ENCODE data around the gene ZBTB5. TPM values are rescaled to one million over a fixed set of nuclear protein-coding genes. Genes with fewer than 3 reads are reported as not detected.

The ZBTB5 gene
- total and polyA plus RNA-seq, 2 of the 13 experiments (the other 11 are each of a cell fraction or from before 2014, with no cell fraction given), result 12.5 to 20.5 TPM

- TF ChIP-seq, protein P1, sequence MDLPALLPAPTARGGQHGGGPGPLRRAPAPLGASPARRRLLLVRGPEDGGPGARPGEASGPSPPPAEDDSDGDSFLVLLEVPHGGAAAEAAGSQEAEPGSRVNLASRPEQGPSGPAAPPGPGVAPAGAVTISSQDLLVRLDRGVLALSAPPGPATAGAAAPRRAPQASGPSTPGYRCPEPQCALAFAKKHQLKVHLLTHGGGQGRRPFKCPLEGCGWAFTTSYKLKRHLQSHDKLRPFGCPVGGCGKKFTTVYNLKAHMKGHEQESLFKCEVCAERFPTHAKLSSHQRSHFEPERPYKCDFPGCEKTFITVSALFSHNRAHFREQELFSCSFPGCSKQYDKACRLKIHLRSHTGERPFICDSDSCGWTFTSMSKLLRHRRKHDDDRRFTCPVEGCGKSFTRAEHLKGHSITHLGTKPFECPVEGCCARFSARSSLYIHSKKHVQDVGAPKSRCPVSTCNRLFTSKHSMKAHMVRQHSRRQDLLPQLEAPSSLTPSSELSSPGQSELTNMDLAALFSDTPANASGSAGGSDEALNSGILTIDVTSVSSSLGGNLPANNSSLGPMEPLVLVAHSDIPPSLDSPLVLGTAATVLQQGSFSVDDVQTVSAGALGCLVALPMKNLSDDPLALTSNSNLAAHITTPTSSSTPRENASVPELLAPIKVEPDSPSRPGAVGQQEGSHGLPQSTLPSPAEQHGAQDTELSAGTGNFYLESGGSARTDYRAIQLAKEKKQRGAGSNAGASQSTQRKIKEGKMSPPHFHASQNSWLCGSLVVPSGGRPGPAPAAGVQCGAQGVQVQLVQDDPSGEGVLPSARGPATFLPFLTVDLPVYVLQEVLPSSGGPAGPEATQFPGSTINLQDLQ (CRISPR knock-in tag; IDR thresholded peaks at IDR 0.05), result no peak
- TF ChIP-seq SIN3B (IDR thresholded peaks at IDR 0.05; ENCODE audit: low read length), result no peak
- TF ChIP-seq ZBTB1 (CRISPR knock-in tag; IDR thresholded peaks at IDR 0.05; ENCODE audit: borderline replicate concordance), result no peak
- peak; percentile 29; the same call in 1 of the 2 replicates for TF ChIP-seq GABPA (IDR thresholded peaks at IDR 0.05; ENCODE audit: low read depth, low read length)
- TF ChIP-seq GABPA (CRISPR knock-in tag; IDR thresholded peaks at IDR 0.05; ENCODE audit: low read depth), result peak; percentile 86
- no peak for TF ChIP-seq ZNF557 (CRISPR knock-in tag; IDR thresholded peaks at IDR 0.05)
- no peak for TF ChIP-seq KLF9 (CRISPR knock-in tag; IDR thresholded peaks at IDR 0.05; ENCODE audit: low read depth)
- peak; percentile 77 for TF ChIP-seq DMAP1 (CRISPR knock-in tag; IDR thresholded peaks at IDR 0.05)
- TF ChIP-seq SMC3 (IDR thresholded peaks at IDR 0.05; ENCODE audit: low read length), result peak; percentile 46; the same call in 1 of the 2 replicates
- no peak for TF ChIP-seq PCBP2 (optimal IDR thresholded peaks at IDR 0.05; ENCODE audit: low read depth, low read length, poor library complexity, severe bottlenecking)
- TF ChIP-seq RAD51 (IDR thresholded peaks at IDR 0.05; ENCODE audit: borderline replicate concordance), result no peak
- TF ChIP-seq ZNF572 (CRISPR knock-in tag; IDR thresholded peaks at IDR 0.05), result peak; percentile 33; the same call in 1 of the 2 replicates
- no peak for TF ChIP-seq SATB2 (CRISPR knock-in tag; IDR thresholded peaks at IDR 0.05)
- TF ChIP-seq, protein P2, sequence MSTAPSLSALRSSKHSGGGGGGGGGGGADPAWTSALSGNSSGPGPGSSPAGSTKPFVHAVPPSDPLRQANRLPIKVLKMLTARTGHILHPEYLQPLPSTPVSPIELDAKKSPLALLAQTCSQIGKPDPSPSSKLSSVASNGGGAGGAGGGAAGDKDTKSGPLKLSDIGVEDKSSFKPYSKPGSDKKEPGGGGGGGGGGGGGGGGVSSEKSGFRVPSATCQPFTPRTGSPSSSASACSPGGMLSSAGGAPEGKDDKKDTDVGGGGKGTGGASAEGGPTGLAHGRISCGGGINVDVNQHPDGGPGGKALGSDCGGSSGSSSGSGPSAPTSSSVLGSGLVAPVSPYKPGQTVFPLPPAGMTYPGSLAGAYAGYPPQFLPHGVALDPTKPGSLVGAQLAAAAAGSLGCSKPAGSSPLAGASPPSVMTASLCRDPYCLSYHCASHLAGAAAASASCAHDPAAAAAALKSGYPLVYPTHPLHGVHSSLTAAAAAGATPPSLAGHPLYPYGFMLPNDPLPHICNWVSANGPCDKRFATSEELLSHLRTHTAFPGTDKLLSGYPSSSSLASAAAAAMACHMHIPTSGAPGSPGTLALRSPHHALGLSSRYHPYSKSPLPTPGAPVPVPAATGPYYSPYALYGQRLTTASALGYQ (CRISPR knock-in tag; IDR thresholded peaks at IDR 0.05), result peak; percentile 76; the same call in 1 of the 2 replicates
- no peak for TF ChIP-seq ZNF775 (CRISPR knock-in tag; IDR thresholded peaks at IDR 0.05; ENCODE audit: borderline replicate concordance)
- TF ChIP-seq, protein P3, sequence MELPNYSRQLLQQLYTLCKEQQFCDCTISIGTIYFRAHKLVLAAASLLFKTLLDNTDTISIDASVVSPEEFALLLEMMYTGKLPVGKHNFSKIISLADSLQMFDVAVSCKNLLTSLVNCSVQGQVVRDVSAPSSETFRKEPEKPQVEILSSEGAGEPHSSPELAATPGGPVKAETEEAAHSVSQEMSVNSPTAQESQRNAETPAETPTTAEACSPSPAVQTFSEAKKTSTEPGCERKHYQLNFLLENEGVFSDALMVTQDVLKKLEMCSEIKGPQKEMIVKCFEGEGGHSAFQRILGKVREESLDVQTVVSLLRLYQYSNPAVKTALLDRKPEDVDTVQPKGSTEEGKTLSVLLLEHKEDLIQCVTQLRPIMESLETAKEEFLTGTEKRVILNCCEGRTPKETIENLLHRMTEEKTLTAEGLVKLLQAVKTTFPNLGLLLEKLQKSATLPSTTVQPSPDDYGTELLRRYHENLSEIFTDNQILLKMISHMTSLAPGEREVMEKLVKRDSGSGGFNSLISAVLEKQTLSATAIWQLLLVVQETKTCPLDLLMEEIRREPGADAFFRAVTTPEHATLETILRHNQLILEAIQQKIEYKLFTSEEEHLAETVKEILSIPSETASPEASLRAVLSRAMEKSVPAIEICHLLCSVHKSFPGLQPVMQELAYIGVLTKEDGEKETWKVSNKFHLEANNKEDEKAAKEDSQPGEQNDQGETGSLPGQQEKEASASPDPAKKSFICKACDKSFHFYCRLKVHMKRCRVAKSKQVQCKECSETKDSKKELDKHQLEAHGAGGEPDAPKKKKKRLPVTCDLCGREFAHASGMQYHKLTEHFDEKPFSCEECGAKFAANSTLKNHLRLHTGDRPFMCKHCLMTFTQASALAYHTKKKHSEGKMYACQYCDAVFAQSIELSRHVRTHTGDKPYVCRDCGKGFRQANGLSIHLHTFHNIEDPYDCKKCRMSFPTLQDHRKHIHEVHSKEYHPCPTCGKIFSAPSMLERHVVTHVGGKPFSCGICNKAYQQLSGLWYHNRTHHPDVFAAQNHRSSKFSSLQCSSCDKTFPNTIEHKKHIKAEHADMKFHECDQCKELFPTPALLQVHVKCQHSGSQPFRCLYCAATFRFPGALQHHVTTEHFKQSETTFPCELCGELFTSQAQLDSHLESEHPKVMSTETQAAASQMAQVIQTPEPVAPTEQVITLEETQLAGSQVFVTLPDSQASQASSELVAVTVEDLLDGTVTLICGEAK (IDR thresholded peaks at IDR 0.05), result no peak
- TF ChIP-seq, protein P3 (CRISPR knock-in tag; IDR thresholded peaks at IDR 0.05), result peak; percentile 74
- peak; percentile 95; the same call in 1 of the 2 replicates for TF ChIP-seq ZFP36L1 (CRISPR knock-in tag; IDR thresholded peaks at IDR 0.05)
These were observed 43.0 kb upstream of the ZBTB5 start (continued) for GRCh38 chr9:37508135-37508833.

All from HepG2 (cell line).